Neuron (in vitro differentiated cells): ENCODE results near the gene MRPL49.

ENCODE experiments used
- H2AFZ ChIP-seq: one replicate; pipeline ENCODE4 v1.6.1; 2013; ENCODE audit warnings: low read depth, mild to moderate bottlenecking, inconsistent platforms, low read length, moderate library complexity
- H3K27me3 ChIP-seq: one replicate; pipeline ENCODE4 v1.6.1; 2013; ENCODE audit warnings: low read length; ENCODE audit not compliant: insufficient read depth
- H3K36me3 ChIP-seq: one replicate; pipeline ENCODE4 v1.6.1; 2013; ENCODE audit warnings: low read length; ENCODE audit not compliant: insufficient read depth
- H3K4me1 ChIP-seq: one replicate; pipeline ENCODE4 v1.6.1; 2013; ENCODE audit warnings: low read length; ENCODE audit not compliant: insufficient read depth
- H3K4me3 ChIP-seq: 2 replicates; pipeline ENCODE4 v1.5.1; 2013; ENCODE audit warnings: mild to moderate bottlenecking, low read length, moderate library complexity
- H3K9me3 ChIP-seq: one replicate; pipeline ENCODE4 v1.6.1; 2013; ENCODE audit warnings: low read length

Gene MRPL49

DNA sequence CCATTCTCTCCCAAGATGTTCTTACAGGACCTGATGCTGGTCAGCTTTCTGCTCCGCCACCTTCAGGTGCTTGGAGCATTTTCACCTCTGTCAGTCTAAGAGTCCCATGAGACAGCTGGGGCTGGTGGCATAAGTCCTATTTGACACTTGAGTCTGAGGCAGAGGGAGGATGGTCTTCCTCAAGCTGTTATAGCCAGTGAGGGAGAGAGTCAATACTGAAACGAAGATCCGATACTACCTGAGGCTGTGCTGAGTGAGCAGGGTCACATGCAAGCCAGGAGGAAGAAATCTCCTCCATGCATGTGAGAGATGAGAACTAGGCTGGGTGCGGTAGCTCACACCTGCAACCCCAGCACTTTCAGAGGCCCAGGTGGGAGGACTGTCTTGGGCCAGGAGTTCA lies 32.5 kb upstream of the MRPL49 start:
- Histone ChIP-seq H3K9me3 (no peaks in the 10 kb centered on the region), H2AFZ (no peak overlapping the region), H3K4me3 (no peak overlapping the region), H3K36me3 (peaks cover 47% of the 10 kb centered on the region), H3K27me3 (no peaks in the 10 kb centered on the region), H3K4me1 (peaks cover 6% of the 10 kb centered on the region)

DNA sequence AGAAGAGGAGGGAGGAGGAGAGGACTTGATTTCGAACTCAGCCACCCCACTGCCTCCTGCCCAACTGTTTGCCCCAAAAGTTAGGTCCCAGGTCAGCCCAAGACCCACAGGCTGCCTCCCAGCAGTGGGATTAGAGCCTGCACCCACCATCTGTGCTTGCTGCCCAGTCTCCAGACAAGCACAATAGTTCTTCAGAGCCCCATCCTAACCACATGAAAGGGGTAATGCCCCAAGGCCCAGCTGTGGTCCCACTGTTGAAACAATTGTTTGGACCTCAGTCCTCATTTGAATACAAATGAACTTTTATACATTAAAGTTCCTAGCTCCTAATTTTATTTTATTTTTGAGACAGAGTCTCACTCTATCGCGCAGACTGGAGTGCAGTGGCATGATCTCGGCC lies 31.5 kb upstream of the MRPL49 start:
- Histone ChIP-seq H3K9me3 (no peaks in the 10 kb centered on the region), H2AFZ (no peak overlapping the region), H3K4me1 (peaks cover 1% of the 10 kb centered on the region), H3K4me3 (no peak overlapping the region), H3K27me3 (no peaks in the 10 kb centered on the region), H3K36me3 (peaks cover 40% of the 10 kb centered on the region)

DNA sequence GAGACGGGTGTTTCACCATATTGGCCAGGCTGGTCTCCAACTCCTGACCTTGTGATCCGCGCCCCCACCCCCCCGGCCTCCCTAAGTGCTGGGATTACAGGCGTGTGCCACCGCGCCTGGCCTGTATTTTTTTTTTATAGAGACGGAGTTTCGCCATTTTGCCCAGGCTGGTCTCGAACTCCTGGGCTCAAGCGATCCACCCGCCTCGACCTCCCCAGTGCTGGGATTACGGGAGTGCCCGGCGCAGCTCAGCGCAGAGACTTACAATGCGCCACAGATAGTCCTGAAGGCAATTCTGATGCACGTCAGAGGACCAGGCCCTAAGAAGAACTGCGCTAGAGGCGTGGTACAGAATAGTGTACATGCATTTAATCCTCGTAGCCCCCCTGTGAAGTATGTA lies 26.7 kb upstream of the MRPL49 start:
- H3K27me3 ChIP-seq, result no peaks in the 10 kb centered on the region
- H3K4me1 ChIP-seq, result peaks cover 10% of the 10 kb centered on the region
- no peaks in the 10 kb centered on the region for H3K9me3 ChIP-seq
- peak overlapping the region; percentile 88 for H3K4me3 ChIP-seq
- peak overlapping the region; percentile 82 for H2AFZ ChIP-seq
- no peaks in the 10 kb centered on the region for H3K36me3 ChIP-seq

DNA sequence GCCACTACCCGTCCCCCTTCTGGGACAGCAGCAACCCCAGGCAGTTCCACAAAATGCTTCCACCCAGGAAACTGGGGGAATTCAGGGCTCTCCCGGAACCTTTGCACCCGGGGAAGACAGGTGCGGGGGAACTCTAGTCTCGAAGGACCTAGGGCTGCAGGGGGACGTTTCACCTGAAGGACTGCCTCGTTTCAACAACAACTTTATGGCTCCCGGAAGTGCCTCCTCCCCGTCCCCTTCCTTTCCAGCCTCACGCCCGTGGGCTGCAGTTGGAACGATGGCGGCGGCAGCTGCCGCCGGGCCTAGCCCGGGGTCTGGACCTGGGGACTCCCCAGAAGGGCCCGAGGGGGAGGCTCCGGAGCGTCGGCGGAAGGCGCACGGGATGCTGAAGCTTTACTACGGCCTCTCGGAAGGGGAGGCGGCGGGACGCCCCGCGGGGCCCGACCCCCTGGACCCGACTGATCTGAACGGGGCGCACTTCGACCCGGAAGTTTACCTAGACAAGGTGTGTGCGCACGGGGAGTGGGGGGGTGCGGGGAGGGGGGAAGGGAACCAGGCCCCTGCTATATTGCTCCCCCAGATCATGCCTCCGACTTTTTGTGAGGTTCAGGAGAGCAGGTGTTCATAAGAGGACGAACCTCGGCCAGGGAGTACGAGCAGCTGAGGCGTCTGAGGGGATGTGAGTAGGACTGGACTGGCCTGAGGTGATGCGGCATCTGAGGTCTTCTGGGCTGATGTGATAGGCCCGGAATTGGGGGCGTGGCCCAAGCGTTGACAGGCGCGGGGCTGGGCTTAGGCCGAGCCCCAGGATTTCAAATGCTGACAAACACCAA lies 25.9 kb upstream of the MRPL49 start, which contains the start of gene VPS51:
Gene VPS51 (plus strand): TSS at position 241 of the 833 bp plus-strand sequence. CDS start 37 bp downstream, at position 278.
- Histone ChIP-seq H3K4me3 (peak within 1 kb of the TSS; percentile 88), H2AFZ (peak within 1 kb of the TSS; percentile 82), H3K27me3 (no peaks in the 10 kb centered on the region), H3K4me1 (peaks cover 10% of the 10 kb centered on the region), H3K36me3 (no peaks in the 10 kb centered on the region), H3K9me3 (no peaks in the 10 kb centered on the region)

DNA sequence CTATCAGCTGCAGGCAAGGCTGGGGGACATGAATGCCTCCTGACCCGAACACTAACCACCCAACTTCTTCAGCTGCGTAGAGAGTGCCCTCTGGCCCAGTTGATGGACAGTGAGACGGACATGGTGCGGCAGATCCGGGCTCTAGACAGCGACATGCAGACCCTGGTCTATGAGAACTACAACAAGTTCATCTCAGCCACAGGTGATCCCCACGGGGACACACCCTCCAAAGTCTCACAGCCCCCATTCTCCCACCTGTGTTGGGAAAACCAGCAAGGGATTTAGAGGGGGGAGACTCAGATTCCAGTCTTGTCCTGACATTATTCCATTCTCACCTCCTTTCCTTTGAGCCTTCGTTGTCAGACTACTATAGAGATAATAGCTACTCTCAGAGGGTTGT lies 25.2 kb upstream of the MRPL49 start:
- Histone ChIP-seq H3K36me3 (no peaks in the 10 kb centered on the region), H2AFZ (no peak overlapping the region), H3K9me3 (no peaks in the 10 kb centered on the region), H3K4me1 (peaks cover 10% of the 10 kb centered on the region), H3K27me3 (no peaks in the 10 kb centered on the region), H3K4me3 (peak overlapping the region; percentile 88)

DNA sequence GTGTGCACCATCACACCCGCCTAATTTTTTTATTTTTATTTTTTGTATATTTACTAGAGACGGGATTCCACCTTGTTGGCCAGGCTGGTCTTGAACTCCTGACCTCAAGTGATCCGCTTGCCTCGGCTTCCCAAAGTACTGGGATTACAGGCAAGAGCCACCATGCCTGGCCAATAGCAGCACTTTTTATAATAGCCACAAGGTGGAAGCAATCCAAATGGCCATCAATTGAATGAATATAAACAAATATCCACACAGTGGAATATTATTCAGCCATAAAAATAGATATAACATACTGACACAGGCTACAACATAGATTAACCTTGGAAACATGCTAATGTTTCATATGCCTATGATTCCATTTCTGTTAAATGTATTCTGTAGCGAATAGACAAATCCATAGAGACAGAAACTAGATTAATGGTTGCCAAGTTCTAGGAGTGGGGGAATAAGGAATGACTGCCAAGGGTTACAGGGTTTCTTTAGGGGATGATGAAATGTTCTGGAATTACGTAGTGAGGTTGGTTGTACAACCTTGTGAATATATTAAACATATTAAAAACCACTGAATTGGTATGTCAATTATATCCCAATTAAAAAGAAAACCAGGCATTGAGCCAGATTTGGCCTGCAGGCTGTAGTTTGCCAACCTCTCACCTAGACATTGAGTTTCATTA lies 21.3 kb upstream of the MRPL49 start:
- H3K4me3 ChIP-seq, result no peak overlapping the region
- no peaks in the 10 kb centered on the region for H3K36me3 ChIP-seq
- H2AFZ ChIP-seq, result no peak overlapping the region
- no peaks in the 10 kb centered on the region for H3K9me3 ChIP-seq
- no peaks in the 10 kb centered on the region for H3K27me3 ChIP-seq
- H3K4me1 ChIP-seq, result peaks cover 7% of the 10 kb centered on the region

DNA sequence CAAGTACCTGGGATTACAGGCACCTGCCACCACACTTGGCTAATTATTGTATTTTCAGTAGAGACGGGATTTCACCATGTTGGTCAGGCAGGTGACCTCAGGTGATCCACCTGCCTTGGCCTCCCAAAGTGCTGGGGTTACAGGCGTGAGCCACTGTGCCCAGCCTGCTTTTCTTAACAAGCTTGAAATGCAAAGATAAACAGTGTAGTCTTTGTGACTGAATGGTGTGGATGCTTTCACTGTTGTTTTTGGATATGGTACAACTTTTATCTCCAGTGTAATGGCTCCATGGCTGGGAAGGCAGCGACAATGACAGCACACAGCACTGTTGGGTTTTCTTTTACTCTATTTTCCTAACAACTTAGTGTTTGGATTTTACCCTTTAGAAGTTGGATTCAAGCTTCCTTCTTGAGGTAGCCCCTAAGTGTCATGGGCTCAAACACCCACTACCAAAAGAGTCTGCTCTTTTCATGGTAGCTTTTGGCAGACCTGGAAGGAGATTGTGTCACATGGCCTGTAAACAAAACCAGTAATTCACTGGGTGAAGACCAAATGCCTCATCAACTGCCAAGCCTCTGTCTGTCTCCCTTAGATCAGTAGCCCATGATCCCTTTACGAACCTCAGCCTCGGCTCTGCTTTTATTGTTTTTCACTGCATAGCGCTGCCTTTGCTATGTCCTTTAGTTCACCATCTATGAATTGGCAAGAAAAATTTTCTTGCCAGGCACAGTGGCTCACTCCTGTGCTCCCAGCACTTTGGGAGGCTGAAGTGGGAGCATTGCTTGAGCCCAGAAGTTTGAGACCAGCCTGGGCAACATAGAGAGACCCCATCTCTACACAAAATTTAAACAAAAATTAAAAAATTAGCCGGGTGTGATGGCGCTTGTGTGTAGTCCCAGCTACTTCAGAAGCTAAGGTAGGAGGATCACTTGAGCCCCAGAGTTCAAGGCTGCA lies 19.7 kb upstream of the MRPL49 start:
- Histone ChIP-seq H2AFZ (no peak overlapping the region), H3K4me1 (no peaks in the 10 kb centered on the region), H3K4me3 (no peak overlapping the region), H3K27me3 (no peaks in the 10 kb centered on the region), H3K36me3 (no peaks in the 10 kb centered on the region), H3K9me3 (no peaks in the 10 kb centered on the region)

DNA sequence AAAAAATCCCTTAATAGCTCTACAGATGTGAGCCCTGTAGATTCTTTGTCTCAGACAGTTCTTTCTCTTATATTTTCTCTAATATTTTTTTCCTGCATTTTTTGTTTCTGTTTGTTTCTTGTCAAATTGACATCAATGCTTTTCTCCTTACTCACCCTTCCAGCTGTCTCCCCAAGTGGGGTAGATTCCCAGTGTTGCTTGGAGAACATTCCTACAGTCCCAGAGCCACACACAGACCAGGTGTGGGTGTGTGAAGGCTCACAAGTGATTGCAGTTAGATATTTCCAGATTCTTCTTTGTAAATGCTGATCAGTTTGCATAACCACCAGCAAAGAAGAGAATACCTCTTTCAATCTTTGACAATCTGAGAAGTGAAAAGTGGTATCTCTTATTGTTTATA lies 18.6 kb upstream of the MRPL49 start:
- Histone ChIP-seq H3K36me3 (no peaks in the 10 kb centered on the region), H3K4me3 (no peak overlapping the region), H3K9me3 (no peaks in the 10 kb centered on the region), H3K27me3 (no peaks in the 10 kb centered on the region), H3K4me1 (no peaks in the 10 kb centered on the region), H2AFZ (no peak overlapping the region)

DNA sequence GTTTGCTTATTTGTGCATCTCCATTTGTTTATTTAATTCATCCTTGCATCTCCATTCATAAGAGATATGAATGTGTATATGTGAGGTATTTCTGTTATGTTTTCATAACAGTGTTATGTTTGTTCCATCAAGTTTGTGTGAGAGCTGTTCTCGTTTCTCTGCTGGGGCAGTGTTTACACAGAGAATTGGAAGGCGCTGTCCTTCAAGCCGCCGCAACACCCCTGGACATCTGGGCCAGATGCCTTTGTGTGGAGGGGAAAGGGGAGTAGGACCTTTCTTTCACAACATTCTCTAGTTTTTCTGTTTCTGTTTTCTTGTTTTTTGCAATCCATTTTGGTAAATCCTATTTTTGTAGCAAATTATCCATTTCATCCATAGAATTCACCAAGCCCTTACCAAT lies 17.5 kb upstream of the MRPL49 start:
- no peaks in the 10 kb centered on the region for H3K9me3 ChIP-seq
- no peaks in the 10 kb centered on the region for H3K4me1 ChIP-seq
- peaks cover 1% of the 10 kb centered on the region for H3K36me3 ChIP-seq

DNA sequence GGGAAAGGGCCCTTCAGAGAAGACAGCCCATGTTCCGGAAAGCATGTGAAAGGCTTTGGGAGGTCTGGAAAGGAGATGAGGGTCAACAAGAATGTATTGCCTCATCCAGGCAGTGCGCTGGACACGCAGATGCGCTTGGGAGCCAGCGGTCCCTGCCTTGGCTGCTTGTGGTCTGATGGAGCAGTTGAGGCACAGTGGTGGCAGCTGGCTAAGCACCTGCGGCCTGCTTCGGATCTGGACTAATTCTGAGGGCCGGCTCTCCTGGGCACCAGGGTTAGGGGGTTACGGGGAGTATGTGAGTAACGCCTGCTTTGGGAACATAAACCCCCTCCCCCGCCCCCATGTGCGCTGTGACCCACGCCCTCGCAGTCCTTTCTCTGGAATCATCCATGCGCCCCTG lies 15.0 kb upstream of the MRPL49 start:
- no peak overlapping the region for H2AFZ ChIP-seq
- no peak overlapping the region for H3K4me3 ChIP-seq
- no peaks in the 10 kb centered on the region for H3K27me3 ChIP-seq
- H3K9me3 ChIP-seq, result no peaks in the 10 kb centered on the region
- peaks cover 2% of the 10 kb centered on the region for H3K36me3 ChIP-seq
- peaks cover 15% of the 10 kb centered on the region for H3K4me1 ChIP-seq

More for the DNA sequence above, 17.5 kb upstream of the MRPL49 start:
- H3K27me3 ChIP-seq, result no peaks in the 10 kb centered on the region
- H3K4me3 ChIP-seq, result no peak overlapping the region
- H2AFZ ChIP-seq, result no peak overlapping the region

DNA sequence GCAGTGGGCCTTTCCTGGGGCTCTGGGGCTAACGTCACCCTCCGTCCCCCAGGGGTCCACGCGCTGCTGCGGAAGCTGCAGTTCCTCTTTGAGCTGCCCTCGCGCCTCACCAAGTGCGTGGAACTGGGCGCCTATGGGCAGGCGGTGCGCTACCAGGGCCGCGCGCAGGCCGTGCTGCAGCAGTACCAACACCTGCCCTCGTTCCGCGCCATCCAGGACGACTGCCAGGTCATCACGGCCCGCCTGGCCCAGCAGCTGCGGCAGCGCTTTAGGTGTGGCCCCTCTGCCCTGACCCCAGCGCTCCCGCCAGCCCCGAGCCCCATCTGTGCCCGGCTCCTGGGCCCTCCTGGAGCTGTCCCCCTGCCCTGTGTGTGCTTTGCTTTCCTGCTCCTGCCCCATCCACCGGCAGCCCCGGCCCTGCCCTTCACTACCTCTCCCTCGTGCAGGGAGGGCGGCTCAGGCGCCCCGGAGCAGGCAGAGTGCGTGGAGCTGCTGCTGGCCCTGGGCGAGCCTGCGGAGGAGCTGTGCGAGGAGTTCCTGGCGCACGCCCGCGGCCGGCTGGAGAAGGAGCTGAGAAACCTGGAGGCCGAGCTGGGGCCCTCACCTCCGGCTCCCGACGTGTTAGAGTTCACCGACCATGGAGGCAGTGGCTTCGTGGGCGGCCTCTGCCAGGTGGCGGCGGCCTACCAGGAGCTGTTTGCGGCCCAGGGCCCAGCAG lies 14.2 kb upstream of the MRPL49 start:
- H3K4me3 ChIP-seq, result no peak overlapping the region
- no peaks in the 10 kb centered on the region for H3K27me3 ChIP-seq
- H3K36me3 ChIP-seq, result peaks cover 2% of the 10 kb centered on the region
- H3K9me3 ChIP-seq, result no peaks in the 10 kb centered on the region
- H3K4me1 ChIP-seq, result peaks cover 17% of the 10 kb centered on the region
- H2AFZ ChIP-seq, result no peak overlapping the region

DNA sequence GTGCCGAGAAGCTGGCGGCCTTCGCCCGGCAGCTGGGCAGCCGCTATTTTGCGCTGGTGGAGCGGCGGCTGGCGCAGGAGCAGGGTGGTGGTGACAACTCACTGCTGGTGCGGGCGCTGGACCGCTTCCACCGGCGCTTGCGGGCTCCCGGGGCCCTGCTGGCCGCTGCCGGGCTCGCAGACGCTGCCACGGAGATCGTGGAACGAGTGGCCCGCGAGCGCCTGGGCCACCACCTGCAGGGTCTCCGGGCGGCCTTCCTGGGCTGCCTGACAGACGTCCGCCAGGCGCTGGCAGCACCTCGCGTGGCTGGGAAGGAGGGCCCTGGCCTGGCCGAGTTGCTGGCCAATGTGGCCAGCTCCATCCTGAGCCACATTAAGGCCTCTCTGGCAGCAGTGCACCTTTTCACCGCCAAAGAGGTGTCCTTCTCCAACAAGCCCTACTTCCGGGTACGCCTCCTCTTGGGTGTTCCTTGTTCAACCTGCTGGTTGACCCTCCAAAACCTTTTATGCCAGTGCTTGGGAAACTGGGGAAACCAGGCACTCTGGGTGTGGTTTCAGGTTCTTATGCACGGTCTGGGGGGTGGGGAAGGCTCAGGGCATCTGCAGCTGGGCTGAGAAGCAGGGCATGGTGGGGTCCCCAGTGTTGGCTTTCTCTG lies 13.5 kb upstream of the MRPL49 start:
- Histone ChIP-seq H3K9me3 (no peaks in the 10 kb centered on the region), H3K27me3 (no peaks in the 10 kb centered on the region), H3K36me3 (peaks cover 2% of the 10 kb centered on the region), H2AFZ (no peak overlapping the region), H3K4me3 (no peak overlapping the region), H3K4me1 (peaks cover 24% of the 10 kb centered on the region)
